HG03175 (cell line): Measurements from ENCODE around the gene ECHS1.
"Not testable (repeated sequence)": the region's sequence is repeated elsewhere in the genome, so short reads cannot be mapped to it uniquely, and the experiment has no call there.

Source experiments
- ATAC-seq: cut with Tn5 transposase; IDR thresholded peaks from one replicate; pipeline ENCODE4 v1.9.1; 2021; ENCODE audit warnings: mild to moderate bottlenecking, moderate library complexity; ENCODE audit not compliant: unreplicated experiment

Gene ECHS1

GRCh38 chr10:133379801-133380666, 6.9 kb upstream of the ECHS1 start:
- ATAC-seq, result peak; percentile 10

- peak; percentile 50 for ATAC-seq
Measured at GRCh38 chr10:133379152-133379800, 6.1 kb upstream of the ECHS1 start, which contains the start of gene PAOX. PAOX (plus strand) TSS chr10:133379262; CDS start chr10:133379317, 55 bp downstream.

GRCh38 chr10:133378251-133379096, 5.3 kb upstream of the ECHS1 start:
- ATAC-seq, result peak; percentile 45

GRCh38 chr10:133377818-133378250, 4.7 kb upstream of the ECHS1 start:
- ATAC-seq, result no peak

GRCh38 chr10:133377025-133377817, 4.1 kb upstream of the ECHS1 start:
- ATAC-seq, result no peak

- not testable (repeated sequence) for ATAC-seq
Measured at GRCh38 chr10:133376183-133376582, 3.0 kb upstream of the ECHS1 start.

GRCh38 chr10:133375357-133376115, 2.4 kb upstream of the ECHS1 start:
- no peak for ATAC-seq

- ATAC-seq, result no peak
Measured at GRCh38 chr10:133372507-133372906, 647 bp downstream of the ECHS1 start.

GRCh38 chr10:133370030-133370786, 2.9 kb downstream of the ECHS1 start:
- no peak for ATAC-seq

- ATAC-seq, result no peak
Measured at GRCh38 chr10:133368153-133368552, 5.0 kb downstream of the ECHS1 start.

- ATAC-seq, result not testable (repeated sequence)
Measured at GRCh38 chr10:133367461-133367860, 5.7 kb downstream of the ECHS1 start.

GRCh38 chr10:133366751-133367150, 6.4 kb downstream of the ECHS1 start:
- no peak for ATAC-seq

GRCh38 chr10:133366130-133366478, 7.0 kb downstream of the ECHS1 start:
- ATAC-seq, result no peak

- no peak for ATAC-seq
Measured at GRCh38 chr10:133365461-133366129, 7.6 kb downstream of the ECHS1 start.

- no peak for ATAC-seq
Measured at GRCh38 chr10:133364645-133365431, 8.3 kb downstream of the ECHS1 start.

- no peak for ATAC-seq
Measured at GRCh38 chr10:133362846-133363245, 10.3 kb downstream of the ECHS1 start.

GRCh38 chr10:133361773-133362441, 11.2 kb downstream of the ECHS1 start:
- no peak for ATAC-seq
